Colon (tissue), 2 donors: ENCODE data around the gene ZNF487.

ENCODE experiments used
- FAIRE-seq: peaks from 2 replicates; lab custom pipeline; 2012; peaks lifted over from hg19 to GRCh38; lab: Jason Lieb, UNC
- donor health status: control.
- donor health status: control.

Gene ZNF487

GRCh38 chr10:43524434-43525247 is 87.7 kb downstream of the ZNF487 start:
- FAIRE-seq = no peak
